GM21723 (cell line): ENCODE measurements around the gene AQP2.

Experiments used
- ATAC-seq: cut with Tn5 transposase; IDR thresholded peaks from one replicate; pipeline ENCODE4 v1.9.1; 2021; ENCODE audit warnings: mild to moderate bottlenecking, moderate library complexity; ENCODE audit not compliant: unreplicated experiment

AQP2 gene

DNA sequence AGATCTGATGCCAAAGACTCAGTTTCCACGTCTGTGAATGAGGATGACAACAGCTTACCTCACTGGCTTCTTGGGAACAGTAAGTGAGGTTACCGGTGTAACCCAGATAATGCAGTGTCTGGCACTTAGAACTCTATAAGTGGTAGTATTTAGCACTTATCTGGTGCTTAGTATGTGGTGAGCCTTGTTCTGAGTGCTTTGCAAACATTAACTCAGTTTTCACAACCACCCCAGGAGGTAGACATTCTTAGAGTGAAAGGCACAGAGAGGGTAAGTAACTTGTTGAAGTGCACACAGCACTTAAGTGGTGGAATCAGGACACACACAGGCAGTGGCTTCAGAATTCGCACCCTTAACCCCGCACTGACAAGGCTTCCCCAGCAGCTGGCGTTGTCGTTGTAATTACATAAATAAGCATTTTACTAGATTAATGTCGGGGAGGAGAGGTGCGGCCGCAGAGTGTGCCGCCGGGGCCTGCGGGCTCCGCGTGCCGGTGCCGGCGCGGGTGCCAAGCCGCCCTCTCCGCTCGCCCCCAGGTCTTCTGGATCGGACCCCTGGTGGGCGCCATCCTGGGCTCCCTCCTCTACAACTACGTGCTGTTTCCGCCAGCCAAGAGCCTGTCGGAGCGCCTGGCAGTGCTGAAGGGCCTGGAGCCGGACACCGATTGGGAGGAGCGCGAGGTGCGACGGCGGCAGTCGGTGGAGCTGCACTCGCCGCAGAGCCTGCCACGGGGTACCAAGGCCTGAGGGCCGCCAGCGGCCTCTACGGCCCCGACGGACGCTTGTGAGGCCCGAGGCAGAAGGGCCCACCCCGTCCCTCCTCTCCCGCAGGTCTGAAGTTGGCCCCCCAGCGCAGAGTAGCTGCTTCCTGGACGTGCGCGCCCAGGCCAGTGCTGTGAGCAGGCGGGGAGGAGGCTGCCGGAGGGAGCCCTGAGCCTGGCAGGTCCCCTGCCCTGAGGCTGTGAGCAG lies 4.6 kb downstream of the AQP2 start:
- no peak for ATAC-seq

DNA sequence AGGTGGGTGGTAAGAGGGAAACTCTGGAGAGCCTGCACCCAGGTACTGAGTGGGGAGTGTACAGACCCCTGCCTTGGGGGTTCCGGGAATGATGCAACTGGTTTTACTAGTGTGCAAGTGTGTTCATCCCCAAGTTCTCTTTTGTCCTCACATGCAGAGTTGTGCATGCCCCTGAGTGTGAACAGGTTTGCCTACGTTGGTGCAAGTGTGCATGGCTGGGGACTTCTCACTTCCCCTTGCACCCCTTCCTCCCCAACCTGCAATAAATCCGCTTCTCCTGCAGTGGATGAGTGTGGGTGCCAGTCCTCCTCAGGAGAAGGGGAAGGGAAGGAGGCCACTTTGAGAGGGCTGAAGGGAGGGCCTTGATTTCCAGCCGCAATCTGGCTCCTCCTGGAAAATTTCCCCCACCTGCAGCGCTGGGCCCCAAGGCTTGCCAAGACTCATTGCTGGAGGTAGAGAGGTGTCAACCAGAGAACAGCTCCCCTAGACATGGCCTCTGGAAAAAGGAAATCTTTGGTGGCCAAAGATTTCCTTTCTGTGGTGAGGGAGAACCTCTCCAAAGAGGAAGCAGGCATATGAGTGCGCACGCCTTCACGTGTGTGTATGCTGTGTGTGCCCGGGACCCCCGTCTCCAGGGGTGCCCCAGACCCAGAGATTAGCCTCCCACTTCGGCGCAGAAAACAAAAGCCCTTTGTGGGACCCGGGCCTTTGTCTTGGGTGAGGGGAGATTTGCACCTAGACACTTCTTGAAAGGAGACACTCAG lies 5.5 kb downstream of the AQP2 start:
- ATAC-seq, result no peak

GRCh38 chr12:49956663-49957569 lies 6.4 kb downstream of the AQP2 start:
- ATAC-seq, result no peak

- no peak for ATAC-seq
Measured at GRCh38 chr12:49957570-49957967, 7.0 kb downstream of the AQP2 start.

DNA sequence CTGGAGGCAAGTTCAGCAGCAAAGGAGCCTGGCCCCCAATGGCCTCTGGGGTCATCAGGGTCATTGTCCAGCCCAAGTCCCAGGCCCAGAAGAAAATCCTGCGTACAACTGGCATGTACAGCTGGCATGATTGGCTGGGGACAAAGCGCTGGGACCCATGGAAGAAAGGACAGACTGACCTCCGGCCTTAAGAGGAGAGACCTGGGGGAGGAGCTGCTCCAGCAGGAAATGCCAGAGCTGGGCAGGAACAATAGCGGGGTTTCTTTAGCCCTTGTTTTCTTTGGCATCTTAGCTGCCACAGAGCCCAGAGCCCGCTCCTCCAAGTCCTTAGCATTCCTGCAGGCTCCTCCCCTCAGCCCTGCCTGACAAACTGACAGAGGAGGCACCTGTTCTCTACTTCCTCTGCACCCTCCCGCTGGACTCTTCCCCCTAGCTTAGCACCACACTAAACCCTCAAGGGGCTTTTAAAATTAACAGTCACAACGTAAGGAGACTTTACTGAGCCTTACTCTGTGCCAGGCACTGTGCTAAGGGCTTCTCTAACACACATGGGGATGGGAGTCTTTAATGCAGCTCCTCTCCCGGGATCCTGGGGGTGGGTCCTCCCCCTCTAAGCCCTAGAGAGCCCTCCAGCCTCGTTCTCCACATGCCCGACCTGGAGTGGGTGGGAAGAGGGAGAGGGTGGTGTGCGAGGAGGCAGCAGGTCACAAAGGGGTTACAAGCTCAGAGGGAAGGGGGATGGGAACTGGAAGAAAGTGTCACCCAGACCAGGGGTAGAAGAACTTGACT lies 9.3 kb downstream of the AQP2 start:
- no peak for ATAC-seq

DNA sequence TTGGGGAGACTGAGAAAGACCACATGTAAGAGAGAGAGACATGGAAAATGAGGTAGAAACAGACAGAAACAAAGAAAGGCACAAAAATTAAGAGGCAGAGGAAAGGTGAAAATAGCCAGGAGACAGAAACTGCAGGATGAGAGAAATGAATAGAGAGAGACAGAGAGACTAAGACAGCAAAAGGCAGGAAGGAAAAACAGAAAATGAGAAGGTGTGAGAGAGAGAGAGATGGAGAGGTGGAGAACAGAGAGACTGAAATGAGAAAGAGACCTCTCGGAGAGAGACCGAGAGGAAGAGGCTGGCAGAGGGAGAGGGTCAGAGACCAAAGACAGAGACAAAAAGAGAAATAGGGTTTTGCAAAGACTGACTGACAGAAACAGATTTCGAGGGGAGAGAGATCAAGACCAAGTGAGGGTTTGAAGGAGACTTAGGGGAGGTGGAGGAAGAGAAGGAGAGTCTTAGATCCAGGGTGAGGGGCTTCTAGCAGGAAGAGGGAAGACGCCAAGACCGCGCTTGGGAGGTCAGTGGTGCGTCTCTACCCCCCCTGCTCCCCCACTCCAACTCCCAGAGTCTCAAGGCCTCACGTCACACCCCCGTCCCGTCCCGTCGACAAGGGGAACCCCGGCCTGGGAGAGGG lies 10.1 kb downstream of the AQP2 start:
- no peak for ATAC-seq

GRCh38 chr12:49961111-49961922 lies 10.8 kb downstream of the AQP2 start, which contains the start of gene AQP5:
Gene AQP5 (plus strand): TSS chr12:49961872. CDS start chr12:49962018, 146 bp downstream.
- no peak for ATAC-seq

DNA sequence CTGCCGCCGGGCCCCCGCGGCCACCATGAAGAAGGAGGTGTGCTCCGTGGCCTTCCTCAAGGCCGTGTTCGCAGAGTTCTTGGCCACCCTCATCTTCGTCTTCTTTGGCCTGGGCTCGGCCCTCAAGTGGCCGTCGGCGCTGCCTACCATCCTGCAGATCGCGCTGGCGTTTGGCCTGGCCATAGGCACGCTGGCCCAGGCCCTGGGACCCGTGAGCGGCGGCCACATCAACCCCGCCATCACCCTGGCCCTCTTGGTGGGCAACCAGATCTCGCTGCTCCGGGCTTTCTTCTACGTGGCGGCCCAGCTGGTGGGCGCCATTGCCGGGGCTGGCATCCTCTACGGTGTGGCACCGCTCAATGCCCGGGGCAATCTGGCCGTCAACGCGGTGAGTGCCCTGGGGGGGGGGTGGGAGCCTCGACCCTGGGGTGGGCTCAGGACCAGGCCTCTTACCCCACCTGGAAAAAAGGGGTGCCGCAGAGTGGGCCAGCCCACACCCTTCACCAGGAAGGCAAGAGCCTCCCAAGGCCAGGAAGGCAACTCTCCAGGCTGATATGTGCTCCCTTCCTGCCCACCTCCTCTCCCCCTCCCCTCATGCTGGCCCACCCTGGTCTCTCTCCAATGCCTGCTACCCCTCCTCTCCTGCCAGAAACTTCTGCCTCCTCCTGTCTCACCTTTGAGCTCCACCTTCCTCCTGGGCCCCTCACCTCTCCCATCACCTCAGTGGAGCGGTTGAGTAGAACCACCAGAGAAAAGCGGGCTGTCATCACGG lies 11.6 kb downstream of the AQP2 start:
- ATAC-seq, result no peak

DNA sequence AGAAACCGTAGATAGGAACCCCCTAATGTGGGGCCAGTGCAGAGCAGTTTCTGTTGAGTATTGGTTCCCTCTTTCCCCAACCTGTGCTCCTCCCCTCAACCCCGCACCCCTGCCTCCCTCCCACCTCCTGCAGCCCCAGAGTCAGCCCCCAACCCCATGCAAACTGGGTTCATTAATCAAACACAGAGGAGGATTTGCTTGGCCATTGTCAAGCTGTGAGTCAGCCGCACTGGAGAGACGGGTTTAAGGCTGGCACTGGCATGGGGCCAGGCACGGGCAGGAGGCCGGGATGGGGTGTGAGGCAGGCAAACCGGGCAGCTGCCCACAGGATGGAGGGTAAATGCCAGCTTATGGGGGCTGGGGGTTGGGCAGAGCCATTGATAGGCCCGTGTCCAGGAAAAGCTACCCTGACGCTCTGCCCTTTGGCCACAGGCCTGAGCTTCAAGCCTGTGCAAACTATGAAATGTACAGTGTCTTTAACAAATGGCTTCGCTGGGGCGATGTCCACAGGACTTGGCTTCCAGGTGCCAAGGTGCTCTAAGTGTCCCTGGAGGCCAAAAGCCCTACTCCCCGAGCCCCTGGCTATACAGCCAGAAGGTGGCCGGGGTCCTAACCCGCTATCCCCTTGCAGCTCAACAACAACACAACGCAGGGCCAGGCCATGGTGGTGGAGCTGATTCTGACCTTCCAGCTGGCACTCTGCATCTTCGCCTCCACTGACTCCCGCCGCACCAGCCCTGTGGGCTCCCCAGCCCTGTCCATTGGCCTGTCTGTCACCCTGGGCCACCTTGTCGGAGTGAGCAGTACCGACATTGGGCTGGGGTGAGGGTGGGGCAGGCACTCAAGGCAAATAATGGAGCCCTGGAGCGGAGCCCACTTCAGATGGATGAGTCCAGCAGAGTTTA lies 12.6 kb downstream of the AQP2 start:
- no peak for ATAC-seq

DNA sequence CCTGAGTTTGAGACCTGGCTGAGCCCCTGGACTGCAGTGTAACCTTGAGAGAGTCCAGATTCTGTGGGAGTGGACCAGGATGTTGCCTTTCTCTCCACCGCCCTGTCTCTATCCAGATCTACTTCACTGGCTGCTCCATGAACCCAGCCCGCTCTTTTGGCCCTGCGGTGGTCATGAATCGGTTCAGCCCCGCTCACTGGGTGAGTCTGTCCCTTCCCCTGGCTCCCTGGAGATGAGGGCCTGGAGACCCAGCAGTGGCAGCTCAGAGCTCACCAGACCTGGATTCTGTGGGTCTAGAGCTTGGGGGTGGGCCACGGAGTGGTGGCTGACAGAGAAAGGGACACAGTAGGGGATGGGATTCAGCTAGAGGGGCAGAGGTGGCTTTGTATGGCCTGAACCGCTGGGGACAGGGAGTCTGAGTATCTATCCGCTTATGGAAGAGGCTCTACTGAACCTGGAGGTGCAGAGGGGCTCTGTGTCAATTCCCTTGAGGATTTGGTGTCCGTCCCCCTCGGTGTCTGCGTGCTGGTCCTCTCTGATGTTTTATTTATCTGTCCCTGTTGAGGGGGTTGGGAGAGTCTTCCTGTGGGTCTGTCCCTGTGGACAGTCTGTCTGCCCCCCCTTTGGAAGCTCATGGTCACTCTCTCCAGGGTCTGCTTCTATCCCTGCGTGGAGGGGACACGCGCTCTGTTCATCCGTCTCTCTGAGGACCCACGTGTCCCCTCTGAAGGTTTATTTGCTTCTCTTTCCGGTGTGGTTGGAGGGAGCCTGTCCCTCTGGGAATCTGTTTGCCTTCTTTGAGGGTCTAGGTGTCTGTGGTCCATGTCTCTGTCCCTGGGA lies 13.7 kb downstream of the AQP2 start:
- no peak for ATAC-seq

DNA sequence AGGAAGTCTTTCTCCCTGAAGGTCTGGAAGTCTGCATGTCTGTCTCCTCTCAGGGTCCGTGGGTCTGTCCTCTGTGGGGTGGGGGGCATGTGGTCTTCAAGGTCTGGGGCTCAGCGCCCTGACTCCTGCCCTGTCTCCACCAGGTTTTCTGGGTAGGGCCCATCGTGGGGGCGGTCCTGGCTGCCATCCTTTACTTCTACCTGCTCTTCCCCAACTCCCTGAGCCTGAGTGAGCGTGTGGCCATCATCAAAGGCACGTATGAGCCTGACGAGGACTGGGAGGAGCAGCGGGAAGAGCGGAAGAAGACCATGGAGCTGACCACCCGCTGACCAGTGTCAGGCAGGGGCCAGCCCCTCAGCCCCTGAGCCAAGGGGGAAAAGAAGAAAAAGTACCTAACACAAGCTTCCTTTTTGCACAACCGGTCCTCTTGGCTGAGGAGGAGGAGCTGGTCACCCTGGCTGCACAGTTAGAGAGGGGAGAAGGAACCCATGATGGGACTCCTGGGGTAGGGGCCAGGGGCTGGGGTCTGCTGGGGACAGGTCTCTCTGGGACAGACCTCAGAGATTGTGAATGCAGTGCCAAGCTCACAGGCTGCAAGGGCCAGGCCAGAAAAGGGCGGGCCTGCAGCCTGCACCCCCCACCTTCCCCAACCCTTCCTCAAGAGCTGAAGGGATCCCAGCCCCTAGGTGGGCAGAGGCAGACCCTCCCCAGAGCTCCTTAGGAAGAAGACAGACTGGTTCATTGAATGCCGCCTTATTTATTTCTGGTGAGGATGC lies 14.5 kb downstream of the AQP2 start:
- no peak for ATAC-seq

GRCh38 chr12:49965836-49966235 lies 15.3 kb downstream of the AQP2 start:
- ATAC-seq, result no peak

DNA sequence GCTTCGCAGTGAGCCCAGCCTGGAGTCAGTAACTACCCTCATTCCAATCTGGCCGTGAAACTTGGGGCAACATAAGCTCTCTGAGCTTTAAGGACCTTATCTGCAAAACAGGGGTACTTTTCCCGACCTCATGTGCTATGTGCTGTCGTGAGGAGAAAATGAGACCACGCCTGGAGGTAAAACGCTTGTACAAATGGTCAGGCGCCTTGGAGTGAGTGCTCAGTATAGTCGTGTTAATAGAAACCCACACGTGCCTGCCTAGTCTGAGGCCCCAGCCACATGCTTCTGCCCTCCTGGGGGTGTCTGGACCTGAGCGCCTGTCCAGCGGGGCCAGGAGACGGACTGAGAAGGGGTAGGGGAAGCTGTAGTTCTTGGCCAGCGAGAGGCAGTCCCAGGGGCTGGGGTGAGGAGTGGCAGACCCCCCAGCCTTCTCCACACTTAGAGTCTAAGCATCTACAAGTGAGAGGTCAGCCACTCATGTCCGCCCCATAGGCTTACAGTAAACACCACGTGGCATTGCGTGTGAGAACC lies 16.0 kb downstream of the AQP2 start:
- no peak for ATAC-seq

DNA sequence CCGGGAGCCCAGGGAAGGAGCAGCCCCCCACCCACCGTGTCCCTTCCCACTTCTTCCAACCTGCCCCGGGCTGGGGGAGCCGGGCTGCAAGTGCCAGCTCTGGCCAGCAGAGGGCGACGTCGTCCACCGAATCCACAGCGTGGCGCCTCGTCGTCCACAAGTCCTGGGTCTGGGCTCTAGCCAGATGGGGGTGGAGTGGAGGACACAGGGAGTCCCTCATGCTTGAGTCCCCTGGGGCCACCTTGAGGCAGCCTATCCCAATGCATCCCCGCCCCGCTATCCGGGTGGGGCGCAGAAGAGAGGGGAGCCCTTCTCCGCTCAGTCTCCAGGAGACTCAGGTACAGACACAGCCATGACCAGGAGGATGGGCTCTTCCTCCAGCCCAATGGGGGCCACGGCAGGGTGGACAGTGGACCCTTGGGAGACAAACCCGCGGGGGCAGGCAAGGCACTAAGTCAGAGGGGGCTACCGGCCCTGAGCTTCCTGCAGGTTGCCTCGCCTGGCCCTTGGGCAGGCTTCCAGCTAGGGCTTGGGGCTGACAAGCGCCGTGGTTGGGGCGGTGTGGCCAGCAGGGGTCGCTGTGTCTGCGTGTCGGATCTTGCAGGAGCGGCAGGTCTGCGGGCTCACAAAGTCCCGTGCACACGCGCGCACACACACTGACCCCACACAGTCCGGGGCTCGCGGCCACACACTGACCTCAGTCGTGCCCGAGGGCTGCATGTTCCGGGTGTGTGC lies 16.7 kb downstream of the AQP2 start:
- peak; percentile 86 for ATAC-seq
